ENCODE data around the gene SNED1.

SNED1 gene

GRCh38 chr2:241088376-241088775 is 90.0 kb downstream of the SNED1 start:
- no peak overlapping the region for H3K27ac ChIP-seq (replicated peaks; ENCODE audit: low read length)
- H3K14ac ChIP-seq (ENCODE audit: low read length): no peak overlapping the region
- no peaks in the 10 kb centered on the region for H3K4me1 ChIP-seq (ENCODE audit: control insufficient read depth in 2 of 2, insufficient read depth in 1 of 2, low read depth in 1 of 2, low read length in 2 of 2)
- H4K91ac ChIP-seq (ENCODE audit: low read depth, low read length, poor library complexity): no peak overlapping the region
- no peak overlapping the region for H2AK5ac ChIP-seq (ENCODE audit: low read depth, low read length)
- H3K36me3 ChIP-seq (replicated peaks in 1 of 2; ENCODE audit: control insufficient read depth in 2 of 2, insufficient read depth in 2 of 2, low read length in 2 of 2): peaks cover 30 to 83% of the 10 kb centered on the region in 2 donors
- H3K79me1 ChIP-seq (ENCODE audit: low read depth, low read length): no peaks in the 10 kb centered on the region
- no peak overlapping the region for H2BK120ac ChIP-seq (ENCODE audit: low read depth, low read length)
- H3K23ac ChIP-seq (ENCODE audit: low read depth, low read length, poor library complexity): no peak overlapping the region
- H3K27me3 ChIP-seq (ENCODE audit: control insufficient read depth in 3 of 3, insufficient read depth in 3 of 3, low read depth in 1 of 3, low read length in 3 of 3): no peaks in the 10 kb centered on the region
- H3K9me3 ChIP-seq (replicated peaks in 1 of 2; ENCODE audit: control insufficient read depth in 2 of 2, insufficient read depth in 1 of 2, low read depth in 1 of 2, low read length in 2 of 2): peaks cover 0 to 16% of the 10 kb centered on the region in 2 donors
- no CpG with 5 or more reads among the region's 8 CpGs for WGBS, 2 donors (ENCODE audit: extremely low coverage in 2 of 2, insufficient read length in 2 of 2, insufficient replicate concordance in 1 of 2)
- H3K18ac ChIP-seq (ENCODE audit: low read length): no peak overlapping the region
- no peak overlapping the region for H3K9ac ChIP-seq (ENCODE audit: low read depth, low read length, poor library complexity)
- no peak overlapping the region for H4K8ac ChIP-seq (ENCODE audit: low read depth, low read length)
- no peak overlapping the region for H2BK5ac ChIP-seq (ENCODE audit: low read length)
- H2BK12ac ChIP-seq (ENCODE audit: low read length): no peak overlapping the region
- no peak overlapping the region for H2BK15ac ChIP-seq (ENCODE audit: low read length)
- no peak overlapping the region for H2AFZ ChIP-seq (ENCODE audit: low read length)
- no peak for DNase-seq (ENCODE audit: low spot score)
- H3K4ac ChIP-seq (ENCODE audit: low read length): no peak overlapping the region
- no peak overlapping the region for H3K4me3 ChIP-seq (ENCODE audit: low read length in 2 of 2)
- H3K4me2 ChIP-seq (ENCODE audit: insufficient read depth, low read length, poor library complexity, severe bottlenecking): no peak overlapping the region

DNA sequence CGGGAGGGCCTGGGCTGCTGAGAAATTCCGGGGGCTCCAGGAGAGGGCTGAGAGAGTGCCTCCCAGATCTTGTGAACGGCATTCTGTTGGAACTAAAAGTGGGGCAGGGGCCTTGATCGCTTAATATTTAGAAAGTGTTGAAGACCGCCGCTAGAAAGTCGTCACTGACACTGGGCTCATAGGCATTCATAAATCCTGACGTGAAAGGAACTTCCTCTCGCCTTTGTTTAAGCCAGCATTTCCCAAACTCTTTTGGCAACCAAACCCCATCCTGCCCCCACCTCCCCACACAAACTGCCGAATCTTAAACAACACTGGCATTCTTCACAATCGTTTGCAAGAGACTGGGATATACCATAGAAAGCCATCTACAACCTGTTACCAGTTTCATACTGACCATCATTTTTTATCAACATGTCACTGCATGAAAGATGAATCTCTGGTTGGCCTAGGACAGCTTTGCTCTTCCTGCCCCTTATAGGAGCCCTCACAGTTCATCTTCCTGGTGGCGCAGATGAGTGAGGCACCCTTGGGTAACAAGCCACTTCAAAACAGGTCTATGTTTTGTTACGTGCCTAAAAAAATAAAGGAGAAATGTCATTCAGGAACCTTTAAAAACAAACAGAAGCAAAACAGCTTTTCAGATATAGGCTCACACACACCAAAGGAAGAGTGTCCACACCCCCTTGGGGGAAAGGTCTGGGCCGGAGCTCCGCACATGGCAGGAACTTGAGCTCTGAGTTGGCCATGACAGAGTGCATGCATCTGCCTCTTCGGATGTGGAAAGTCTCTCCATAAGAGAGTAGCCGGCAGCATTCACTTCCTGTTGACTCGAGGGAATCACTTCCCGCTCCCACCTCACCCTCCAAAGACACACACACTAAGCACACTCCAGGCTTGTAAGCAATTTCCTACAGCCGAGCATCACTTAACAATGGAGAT is 90.6 kb downstream of the SNED1 start:
- no peak overlapping the region for H3K18ac ChIP-seq (ENCODE audit: low read length)
- no peak overlapping the region for H2BK12ac ChIP-seq (ENCODE audit: low read length)
- no peak overlapping the region for H2BK15ac ChIP-seq (ENCODE audit: low read length)
- H2AFZ ChIP-seq (ENCODE audit: low read length): no peak overlapping the region
- H2AK5ac ChIP-seq (ENCODE audit: low read depth, low read length): no peak overlapping the region
- H2BK5ac ChIP-seq (ENCODE audit: low read length): no peak overlapping the region
- H3K36me3 ChIP-seq (replicated peaks in 1 of 2; ENCODE audit: control insufficient read depth in 2 of 2, insufficient read depth in 2 of 2, low read length in 2 of 2): peaks cover 34 to 90% of the 10 kb centered on the region in 2 donors
- no peak overlapping the region for H4K91ac ChIP-seq (ENCODE audit: low read depth, low read length, poor library complexity)
- H3K23ac ChIP-seq (ENCODE audit: low read depth, low read length, poor library complexity): no peak overlapping the region
- DNase-seq (ENCODE audit: low spot score): no peak
- H3K9ac ChIP-seq (ENCODE audit: low read depth, low read length, poor library complexity): no peak overlapping the region
- H3K9me3 ChIP-seq (replicated peaks in 1 of 2; ENCODE audit: control insufficient read depth in 2 of 2, insufficient read depth in 1 of 2, low read depth in 1 of 2, low read length in 2 of 2): peaks cover 0 to 16% of the 10 kb centered on the region in 2 donors
- peaks cover 0 to 2% of the 10 kb centered on the region in 2 donors for H3K4me1 ChIP-seq (ENCODE audit: control insufficient read depth in 2 of 2, insufficient read depth in 1 of 2, low read depth in 1 of 2, low read length in 2 of 2)
- no peak overlapping the region for H3K14ac ChIP-seq (ENCODE audit: low read length)
- no peak overlapping the region for H4K8ac ChIP-seq (ENCODE audit: low read depth, low read length)
- H3K27ac ChIP-seq (replicated peaks; ENCODE audit: low read length): no peak overlapping the region
- H3K4me2 ChIP-seq (ENCODE audit: insufficient read depth, low read length, poor library complexity, severe bottlenecking): no peak overlapping the region
- H2BK120ac ChIP-seq (ENCODE audit: low read depth, low read length): no peak overlapping the region
- WGBS, 2 donors (ENCODE audit: extremely low coverage in 2 of 2, insufficient read length in 2 of 2, insufficient replicate concordance in 1 of 2): no CpG with 5 or more reads among the region's 20 CpGs
- H3K4me3 ChIP-seq (ENCODE audit: low read length in 2 of 2): no peak overlapping the region
- H3K4ac ChIP-seq (ENCODE audit: low read length): no peak overlapping the region
- H3K79me1 ChIP-seq (ENCODE audit: low read depth, low read length): no peaks in the 10 kb centered on the region
- no peaks in the 10 kb centered on the region for H3K27me3 ChIP-seq (ENCODE audit: control insufficient read depth in 3 of 3, insufficient read depth in 3 of 3, low read depth in 1 of 3, low read length in 3 of 3)

GRCh38 chr2:241091201-241091600 is 92.8 kb downstream of the SNED1 start:
- Histone ChIP-seq H2BK12ac (ENCODE audit: low read length) (no peak overlapping the region), H3K4me1 (ENCODE audit: control insufficient read depth in 2 of 2, insufficient read depth in 1 of 2, low read depth in 1 of 2, low read length in 2 of 2) (peaks cover 0 to 7% of the 10 kb centered on the region in 2 donors), H3K4ac (ENCODE audit: low read length) (no peak overlapping the region), H3K18ac (ENCODE audit: low read length) (no peak overlapping the region), H3K27me3 (ENCODE audit: control insufficient read depth in 3 of 3, insufficient read depth in 3 of 3, low read depth in 1 of 3, low read length in 3 of 3) (no peaks in the 10 kb centered on the region), H2BK5ac (ENCODE audit: low read length) (no peak overlapping the region), H2BK15ac (ENCODE audit: low read length) (no peak overlapping the region), H2AFZ (ENCODE audit: low read length) (no peak overlapping the region), H4K91ac (ENCODE audit: low read depth, low read length, poor library complexity) (no peak overlapping the region), H3K14ac (ENCODE audit: low read length) (no peak overlapping the region), H3K27ac (replicated peaks; ENCODE audit: low read length) (no peak overlapping the region), H2BK120ac (ENCODE audit: low read depth, low read length) (no peak overlapping the region), H3K36me3 (replicated peaks in 1 of 2; ENCODE audit: control insufficient read depth in 2 of 2, insufficient read depth in 2 of 2, low read length in 2 of 2) (peaks cover 42 to 100% of the 10 kb centered on the region in 2 donors), H2AK5ac (ENCODE audit: low read depth, low read length) (no peak overlapping the region), H4K8ac (ENCODE audit: low read depth, low read length) (no peak overlapping the region), H3K9ac (ENCODE audit: low read depth, low read length, poor library complexity) (no peak overlapping the region), H3K9me3 (replicated peaks in 1 of 2; ENCODE audit: control insufficient read depth in 2 of 2, insufficient read depth in 1 of 2, low read depth in 1 of 2, low read length in 2 of 2) (peaks cover 0 to 5% of the 10 kb centered on the region in 2 donors), H3K4me2 (ENCODE audit: insufficient read depth, low read length, poor library complexity, severe bottlenecking) (no peak overlapping the region), H3K4me3 (ENCODE audit: low read length in 2 of 2) (no peak overlapping the region), H3K79me1 (ENCODE audit: low read depth, low read length) (no peaks in the 10 kb centered on the region), H3K23ac (ENCODE audit: low read depth, low read length, poor library complexity) (no peak overlapping the region)
- no peak for DNase-seq (ENCODE audit: low spot score)
- no CpG with 5 or more reads among the region's 10 CpGs for WGBS, 2 donors (ENCODE audit: extremely low coverage in 2 of 2, insufficient read length in 2 of 2, insufficient replicate concordance in 1 of 2)

GRCh38 chr2:241091734-241092445 is 93.5 kb downstream of the SNED1 start:
- no peaks in the 10 kb centered on the region for H3K9me3 ChIP-seq (replicated peaks in 1 of 2; ENCODE audit: control insufficient read depth in 2 of 2, insufficient read depth in 1 of 2, low read depth in 1 of 2, low read length in 2 of 2)
- H3K4me1 ChIP-seq (ENCODE audit: control insufficient read depth in 2 of 2, insufficient read depth in 1 of 2, low read depth in 1 of 2, low read length in 2 of 2): peaks cover 0 to 7% of the 10 kb centered on the region in 2 donors
- no peak overlapping the region for H3K4me3 ChIP-seq (ENCODE audit: low read length in 2 of 2)
- WGBS, 2 donors (ENCODE audit: extremely low coverage in 2 of 2, insufficient read length in 2 of 2, insufficient replicate concordance in 1 of 2): no CpG with 5 or more reads among the region's 22 CpGs
- H3K4ac ChIP-seq (ENCODE audit: low read length): no peak overlapping the region
- no peak overlapping the region for H3K4me2 ChIP-seq (ENCODE audit: insufficient read depth, low read length, poor library complexity, severe bottlenecking)
- H2BK12ac ChIP-seq (ENCODE audit: low read length): no peak overlapping the region
- no peak overlapping the region for H2BK120ac ChIP-seq (ENCODE audit: low read depth, low read length)
- H4K91ac ChIP-seq (ENCODE audit: low read depth, low read length, poor library complexity): no peak overlapping the region
- no peak overlapping the region for H4K8ac ChIP-seq (ENCODE audit: low read depth, low read length)
- no peak overlapping the region for H2AFZ ChIP-seq (ENCODE audit: low read length)
- H2BK15ac ChIP-seq (ENCODE audit: low read length): no peak overlapping the region
- peaks cover 38 to 100% of the 10 kb centered on the region in 2 donors for H3K36me3 ChIP-seq (replicated peaks in 1 of 2; ENCODE audit: control insufficient read depth in 2 of 2, insufficient read depth in 2 of 2, low read length in 2 of 2)
- H3K18ac ChIP-seq (ENCODE audit: low read length): no peak overlapping the region
- H2BK5ac ChIP-seq (ENCODE audit: low read length): no peak overlapping the region
- H3K9ac ChIP-seq (ENCODE audit: low read depth, low read length, poor library complexity): no peak overlapping the region
- no peak overlapping the region for H2AK5ac ChIP-seq (ENCODE audit: low read depth, low read length)
- no peaks in the 10 kb centered on the region for H3K27me3 ChIP-seq (ENCODE audit: control insufficient read depth in 3 of 3, insufficient read depth in 3 of 3, low read depth in 1 of 3, low read length in 3 of 3)
- no peak for DNase-seq (ENCODE audit: low spot score)
- H3K14ac ChIP-seq (ENCODE audit: low read length): no peak overlapping the region
- no peaks in the 10 kb centered on the region for H3K79me1 ChIP-seq (ENCODE audit: low read depth, low read length)
- H3K23ac ChIP-seq (ENCODE audit: low read depth, low read length, poor library complexity): no peak overlapping the region
- no peak overlapping the region for H3K27ac ChIP-seq (replicated peaks; ENCODE audit: low read length)
